Measurements from ENCODE around the gene CFAP99. TPM values are rescaled to one million over a fixed set of nuclear protein-coding genes. Genes with fewer than 3 reads are reported as not detected.

The CFAP99 gene
- polyA plus RNA-seq, 1 experiment, result not detected

GRCh38 chr4:2393353-2394270, 25.1 kb upstream of the CFAP99 start:
- H3K36me3 ChIP-seq (ENCODE audit: control insufficient read depth, insufficient read depth, low read length), result no peaks in the 10 kb centered on the region
- no peak for TF ChIP-seq CTCF (IDR thresholded peaks at IDR 0.05; ENCODE audit: insufficient read depth, low read depth, low read length)
- ChIA-PET CTCF (interaction anchor here (0.7 to 1.4 kb wide), 3 partner anchors 9 to 19 kb away, joined by 4 to 5 read pairs (median 4); no protein-coding TSS in a partner anchor), POLR2A (no interaction called here)
- DNase-seq (ENCODE audit: low read depth), result no peak
- peaks cover 19% of the 10 kb centered on the region for H3K27me3 ChIP-seq (ENCODE audit: control insufficient read depth, insufficient read depth, low read length)
- no peak overlapping the region for H3K4me3 ChIP-seq (ENCODE audit: low read depth, low read length)

- CTCF ChIA-PET, result interaction anchor here (1.4 kb wide), 1 partner anchor 18 kb away, joined by 5 read pairs; no protein-coding TSS in a partner anchor
- DNase-seq (ENCODE audit: low read depth), result no peak
- TF ChIP-seq CTCF (IDR thresholded peaks at IDR 0.05; ENCODE audit: insufficient read depth, low read depth, low read length), result no peak
- POLR2A ChIA-PET, result no interaction called here
- Histone ChIP-seq H3K36me3 (ENCODE audit: control insufficient read depth, insufficient read depth, low read length) (no peaks in the 10 kb centered on the region), H3K4me3 (ENCODE audit: low read depth, low read length) (no peak overlapping the region), H3K27me3 (ENCODE audit: control insufficient read depth, insufficient read depth, low read length) (peaks cover 14% of the 10 kb centered on the region)
Measured at GRCh38 chr4:2394528-2394927, 24.2 kb upstream of the CFAP99 start.

- TF ChIP-seq CTCF (IDR thresholded peaks at IDR 0.05; ENCODE audit: insufficient read depth, low read depth, low read length), result no peak
- no peak for DNase-seq (ENCODE audit: low read depth)
- CTCF ChIA-PET, result no interaction called here
- Histone ChIP-seq H3K27me3 (ENCODE audit: control insufficient read depth, insufficient read depth, low read length) (peaks cover 12% of the 10 kb centered on the region), H3K36me3 (ENCODE audit: control insufficient read depth, insufficient read depth, low read length) (no peaks in the 10 kb centered on the region), H3K4me3 (ENCODE audit: low read depth, low read length) (no peak overlapping the region)
- POLR2A ChIA-PET, result no interaction called here
Measured at GRCh38 chr4:2395038-2395437, 23.7 kb upstream of the CFAP99 start.

GRCh38 chr4:2395584-2395983, 23.2 kb upstream of the CFAP99 start:
- no peaks in the 10 kb centered on the region for H3K36me3 ChIP-seq (ENCODE audit: control insufficient read depth, insufficient read depth, low read length)
- no peak overlapping the region for H3K4me3 ChIP-seq (ENCODE audit: low read depth, low read length)
- DNase-seq (ENCODE audit: low read depth), result no peak
- CTCF ChIA-PET, result interaction anchor here (1.4 kb wide), 1 partner anchor 23 kb away, joined by 4 read pairs; no protein-coding TSS in a partner anchor
- TF ChIP-seq CTCF (IDR thresholded peaks at IDR 0.05; ENCODE audit: insufficient read depth, low read depth, low read length), result no peak
- peaks cover 8% of the 10 kb centered on the region for H3K27me3 ChIP-seq (ENCODE audit: control insufficient read depth, insufficient read depth, low read length)
- POLR2A ChIA-PET, result no interaction called here

- Histone ChIP-seq H3K4me3 (ENCODE audit: low read depth, low read length) (no peak overlapping the region), H3K27me3 (ENCODE audit: control insufficient read depth, insufficient read depth, low read length) (peaks cover 3% of the 10 kb centered on the region; the same call in 1 of the 2 replicates), H3K36me3 (ENCODE audit: control insufficient read depth, insufficient read depth, low read length) (no peaks in the 10 kb centered on the region)
- POLR2A ChIA-PET, result no interaction called here
- CTCF ChIA-PET, result interaction anchor here (1.2 to 1.4 kb wide), 2 partner anchors 10 to 24 kb away, joined by 3 to 4 read pairs; no protein-coding TSS in a partner anchor
- DNase-seq (ENCODE audit: low read depth), result no peak
- TF ChIP-seq CTCF (IDR thresholded peaks at IDR 0.05; ENCODE audit: insufficient read depth, low read depth, low read length), result no peak
Measured at GRCh38 chr4:2396781-2397368, 21.9 kb upstream of the CFAP99 start.
